ENCODE measurements around the gene DUOXA2.

The DUOXA2 gene

GRCh38 chr15:45167631-45168205 lies 53.6 kb downstream of the DUOXA2 start:
- peaks cover 10% of the 10 kb centered on the region for H3K4me1 ChIP-seq (ENCODE audit: low read depth, poor library complexity, severe bottlenecking)
- H3K4me2 ChIP-seq = peak overlapping the region; percentile 95; the same call in 1 of the 2 replicates
- no peak overlapping the region for H3K4me3 ChIP-seq (IDR thresholded peaks at IDR 0.05; ENCODE audit: insufficient read depth, low read depth, low read length)
- H3K36me3 ChIP-seq (ENCODE audit: insufficient read depth) = no peaks in the 10 kb centered on the region
- no peaks in the 10 kb centered on the region for H3K79me2 ChIP-seq (ENCODE audit: insufficient read depth, low read depth)
- 0 out of 2 replicates have a peak overlapping the region, but pooled peaks have one; percentile 94 for H3K27ac ChIP-seq
- TF ChIP-seq CTCF (conservative IDR thresholded peaks at IDR 0.05; ENCODE audit: low read depth, low read length) = 0 out of 2 replicates have a peak, but pooled peaks have one; percentile 49
- peak overlapping the region; percentile 96 for H2AFZ ChIP-seq (ENCODE audit: low read depth)
- no peak overlapping the region for H3K9ac ChIP-seq
- no peaks in the 10 kb centered on the region for H3K27me3 ChIP-seq (ENCODE audit: insufficient read depth, low read depth)
- H4K20me1 ChIP-seq (ENCODE audit: insufficient read depth) = no peaks in the 10 kb centered on the region
